A673 (cell line): Measurements from ENCODE around the gene LCLAT1. TPM values are rescaled to one million over a fixed set of nuclear protein-coding genes. Genes with fewer than 3 reads are reported as not detected.

ENCODE experiments used
- BruUV-seq: library from RNA; stranded (reverse); fragments of 400-500 nt; replicated peaks from 2 replicates; lab custom pipeline; 2021; lab: Mats Ljungman, UMichigan
- CTCF ChIA-PET: fragments of 300-600 bp; sonication (Branson Sonifier 250); formaldehyde crosslinking; loops from one replicate; lab custom pipeline; 2022; ENCODE audit warnings: antibody characterized with exemption; lab: Charles Lee
- POLR2A ChIA-PET: fragments of 300-600 bp; sonication (Branson Sonifier 250); formaldehyde crosslinking; loops from one replicate; lab custom pipeline; 2022; ENCODE audit warnings: antibody characterized with exemption; ENCODE audit not compliant: low non-redundant PET; lab: Charles Lee
- DNase-seq: peaks from one replicate; pipeline ENCODE4 v3.0.0-alpha.2; 2015; ENCODE audit warnings: low spot score
- H3K27ac ChIP-seq: fragments of 200-600 bp; sonication (generic); 2 replicates; pipeline ENCODE4 v1.5.1; 2016; ENCODE audit warnings: mixed run types, low read depth, mild to moderate bottlenecking, mixed read lengths, antibody characterized with exemption, low read length; ENCODE audit not compliant: poor library complexity, severe bottlenecking
- H3K27me3 ChIP-seq: fragments of 200-600 bp; sonication (generic); replicated peaks from 2 replicates; pipeline ENCODE4 v1.6.1; 2017; ENCODE audit warnings: mixed run types, low read depth, mild to moderate bottlenecking, mixed read lengths, antibody characterized with exemption, low read length; ENCODE audit not compliant: insufficient read depth, poor library complexity
- H3K36me3 ChIP-seq: fragments of 200-600 bp; sonication (generic); 2 replicates; pipeline ENCODE4 v1.6.1; 2016; ENCODE audit warnings: mixed run types, mild to moderate bottlenecking, mixed read lengths, antibody characterized with exemption, low read length; ENCODE audit not compliant: insufficient read depth, poor library complexity, severe bottlenecking
- H3K4me1 ChIP-seq: fragments of 200-600 bp; sonication (generic); 2 replicates; pipeline ENCODE4 v1.6.1; 2017; ENCODE audit warnings: mixed run types, mild to moderate bottlenecking, mixed read lengths, antibody characterized with exemption, low read length; ENCODE audit not compliant: insufficient read depth, poor library complexity, severe bottlenecking
- H3K4me3 ChIP-seq: fragments of 200-600 bp; sonication (generic); 2 replicates; pipeline ENCODE4 v1.5.1; 2016; ENCODE audit warnings: low read depth, mixed run types, mild to moderate bottlenecking, mixed read lengths, low read length; ENCODE audit not compliant: poor library complexity, severe bottlenecking
- H3K9me3 ChIP-seq: fragments of 200-600 bp; sonication (generic); 2 replicates; pipeline ENCODE4 v1.6.1; 2016; ENCODE audit warnings: mixed run types, low read depth, mild to moderate bottlenecking, mixed read lengths, antibody characterized with exemption, low read length; ENCODE audit not compliant: poor library complexity, severe bottlenecking
- EZH2 ChIP-seq: fragments of 200-600 bp; sonication (generic); IDR thresholded peaks from 2 replicates; pipeline ENCODE4 v1.6.1; 2017; ENCODE audit warnings: borderline replicate concordance, low read depth, mild to moderate bottlenecking, mixed read lengths, antibody characterized with exemption, low read length; ENCODE audit not compliant: poor library complexity, severe bottlenecking
- intact Hi-C: fragments of 100-400 bp; cut with micrococcal nuclease; formaldehyde crosslinking; loops from one replicate; pipeline ENCODE4 v1.10.0; 2022; ENCODE audit not compliant: unreplicated experiment
- total RNA-seq: library from RNA; stranded (reverse); gene quantifications from 2 replicates; pipeline ENCODE4 v1.2.3, GENCODE V29; 2021
- TF ChIP-seq, protein P1 (sequence below): fragments of 300-800, 200-600 bp; sonication (generic); conservative IDR thresholded peaks from 2 replicates; pipeline ENCODE4 v1.5.1; 2017; ENCODE audit warnings: low read depth, mild to moderate bottlenecking, antibody characterized with exemption, low read length, moderate library complexity, mixed read lengths

LCLAT1 gene
- total RNA-seq, 1 experiment from 2014 or later: 35.3 TPM

DNA sequence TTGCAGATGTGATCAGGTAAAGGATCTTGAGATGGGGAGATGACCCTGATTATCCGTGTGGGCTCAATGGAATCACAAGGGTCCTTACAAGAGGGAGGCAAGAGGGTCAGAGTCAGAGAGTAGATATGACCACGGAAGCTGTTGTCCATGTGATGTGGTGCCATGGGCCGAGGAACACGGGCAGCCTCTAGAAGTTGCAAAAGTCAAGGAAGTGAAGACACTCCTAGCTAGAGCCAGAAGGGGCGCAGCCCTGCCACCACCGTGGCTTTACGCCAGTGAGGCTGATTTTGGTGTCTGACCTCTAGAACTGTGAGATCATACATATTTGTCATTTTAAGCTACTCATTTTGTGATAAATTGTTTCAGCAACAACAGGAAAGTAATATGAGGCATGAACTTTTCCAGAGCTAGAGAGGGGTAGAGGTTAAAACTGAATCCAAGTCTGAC is 245.8 kb downstream of the LCLAT1 start:
- no peaks in the 10 kb centered on the region for H3K4me1 ChIP-seq
- H3K27ac ChIP-seq: no peak overlapping the region
- ChIA-PET CTCF (interaction anchor here (1.2 kb wide), 1 partner anchor 19 kb away, joined by 5 read pairs; no protein-coding TSS in a partner anchor), POLR2A (no interaction called here)
- H3K4me3 ChIP-seq: no peak overlapping the region
- DNase-seq: no peak
- intact Hi-C loops: no loop called here
- no peaks in the 10 kb centered on the region for H3K9me3 ChIP-seq
- TF ChIP-seq EZH2: no peak
- TF ChIP-seq, protein P1, sequence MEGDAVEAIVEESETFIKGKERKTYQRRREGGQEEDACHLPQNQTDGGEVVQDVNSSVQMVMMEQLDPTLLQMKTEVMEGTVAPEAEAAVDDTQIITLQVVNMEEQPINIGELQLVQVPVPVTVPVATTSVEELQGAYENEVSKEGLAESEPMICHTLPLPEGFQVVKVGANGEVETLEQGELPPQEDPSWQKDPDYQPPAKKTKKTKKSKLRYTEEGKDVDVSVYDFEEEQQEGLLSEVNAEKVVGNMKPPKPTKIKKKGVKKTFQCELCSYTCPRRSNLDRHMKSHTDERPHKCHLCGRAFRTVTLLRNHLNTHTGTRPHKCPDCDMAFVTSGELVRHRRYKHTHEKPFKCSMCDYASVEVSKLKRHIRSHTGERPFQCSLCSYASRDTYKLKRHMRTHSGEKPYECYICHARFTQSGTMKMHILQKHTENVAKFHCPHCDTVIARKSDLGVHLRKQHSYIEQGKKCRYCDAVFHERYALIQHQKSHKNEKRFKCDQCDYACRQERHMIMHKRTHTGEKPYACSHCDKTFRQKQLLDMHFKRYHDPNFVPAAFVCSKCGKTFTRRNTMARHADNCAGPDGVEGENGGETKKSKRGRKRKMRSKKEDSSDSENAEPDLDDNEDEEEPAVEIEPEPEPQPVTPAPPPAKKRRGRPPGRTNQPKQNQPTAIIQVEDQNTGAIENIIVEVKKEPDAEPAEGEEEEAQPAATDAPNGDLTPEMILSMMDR: no peak
- no peaks in the 10 kb centered on the region for H3K27me3 ChIP-seq
- no TSS peak for BruUV-seq
- no peaks in the 10 kb centered on the region for H3K36me3 ChIP-seq

Other genes with a start within 250 kb of the LCLAT1 start
- 114 and 140 TPM in 2 replicates for gene LBH, start 215.7 kb upstream of the LCLAT1 start, total RNA-seq